EL (cell line): ENCODE results near the gene PIM3.
A peak's percentile ranks its signal among the peaks of the same experiment; 100 is the strongest.

Experiments
- DNase-seq: peaks from one replicate; pipeline ENCODE4 v3.0.0-alpha.2; 2016

The PIM3 gene

GRCh38 chr22:49943771-49944398, 16.7 kb upstream of the PIM3 start:
- no peak for DNase-seq

GRCh38 chr22:49944399-49944891, 16.1 kb upstream of the PIM3 start:
- DNase-seq, result no peak

- peak; percentile 31 for DNase-seq
These were observed 15.4 kb upstream of the PIM3 start for GRCh38 chr22:49945042-49945794.

GRCh38 chr22:49946612-49947295, 13.8 kb upstream of the PIM3 start:
- no peak for DNase-seq

- no peak for DNase-seq
These were observed 13.3 kb upstream of the PIM3 start for GRCh38 chr22:49947296-49947622.

- DNase-seq, result no peak
These were observed 12.2 kb upstream of the PIM3 start for GRCh38 chr22:49948116-49948957.

- no peak for DNase-seq
These were observed 11.3 kb upstream of the PIM3 start for GRCh38 chr22:49948958-49949913.

- no peak for DNase-seq
These were observed 10.7 kb upstream of the PIM3 start for GRCh38 chr22:49949914-49950292.

- no peak for DNase-seq
These were observed 10.1 kb upstream of the PIM3 start for GRCh38 chr22:49950396-49950994.

- no peak for DNase-seq
These were observed 9.4 kb upstream of the PIM3 start for GRCh38 chr22:49951000-49951677.

GRCh38 chr22:49951678-49951985, 8.9 kb upstream of the PIM3 start:
- no peak for DNase-seq

GRCh38 chr22:49951986-49952896, 8.3 kb upstream of the PIM3 start:
- DNase-seq, result peak; percentile 91

- DNase-seq, result no peak
These were observed 7.4 kb upstream of the PIM3 start for GRCh38 chr22:49953027-49953679.

- DNase-seq, result no peak
These were observed 6.8 kb upstream of the PIM3 start for GRCh38 chr22:49953680-49954344.

- DNase-seq, result no peak
These were observed 6.2 kb upstream of the PIM3 start for GRCh38 chr22:49954354-49954753.

GRCh38 chr22:49954991-49955580, 5.5 kb upstream of the PIM3 start:
- no peak for DNase-seq

- no peak for DNase-seq
These were observed 4.8 kb upstream of the PIM3 start for GRCh38 chr22:49955581-49956417.

GRCh38 chr22:49956418-49956770, 4.2 kb upstream of the PIM3 start:
- DNase-seq, result no peak
